NT2/D1 (cell line): Measurements from ENCODE around the gene TBC1D3H.
"Not testable (repeated sequence)": the region's sequence is repeated elsewhere in the genome, so short reads cannot be mapped to it uniquely, and the experiment has no call there.

Source experiments
- YY1 ChIP-seq: IDR thresholded peaks from 2 replicates; pipeline ENCODE4 v1.6.1; 2011; ENCODE audit not compliant: insufficient read length, insufficient read depth
- ZNF274 ChIP-seq: IDR thresholded peaks from 2 replicates; pipeline ENCODE4 v1.6.1; 2011; ENCODE audit warnings: mild to moderate bottlenecking, low read depth, low read length

DNA sequence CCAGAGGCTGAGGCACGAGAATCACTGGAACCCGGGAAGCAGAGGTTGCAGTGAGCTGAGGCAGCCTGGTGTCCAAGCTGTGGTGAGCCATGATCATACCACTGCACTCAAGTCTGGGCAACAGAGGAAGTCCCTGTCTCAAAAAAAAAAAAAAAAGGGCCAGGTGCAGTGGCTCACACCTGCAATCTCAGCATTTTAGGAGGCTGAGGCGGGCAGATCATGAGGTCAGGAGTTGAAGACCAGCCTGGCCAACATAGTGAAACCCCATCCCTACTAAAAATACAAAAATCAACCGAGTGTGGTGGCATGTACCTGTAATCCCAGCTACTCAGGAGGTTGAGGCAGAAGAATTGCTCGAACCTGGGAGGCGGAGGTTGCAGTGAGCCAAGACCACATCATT is 25.7 kb downstream of the TBC1D3H start:
- TF ChIP-seq YY1, ZNF274: not testable (repeated sequence)
